NCI-H1417 (cell line): ENCODE results near the gene LENEP.

Experiments used
- DNase-seq, 3 experiments: peaks; one replicate each; lab custom pipeline; 2025; lab: John Stamatoyannopoulos, UW

LENEP gene

GRCh38 chr1:155026588-155026987 lies 33.2 kb downstream of the LENEP start:
- no peak for DNase-seq

GRCh38 chr1:155029513-155030242 lies 36.3 kb downstream of the LENEP start:
- no peak for DNase-seq

DNA sequence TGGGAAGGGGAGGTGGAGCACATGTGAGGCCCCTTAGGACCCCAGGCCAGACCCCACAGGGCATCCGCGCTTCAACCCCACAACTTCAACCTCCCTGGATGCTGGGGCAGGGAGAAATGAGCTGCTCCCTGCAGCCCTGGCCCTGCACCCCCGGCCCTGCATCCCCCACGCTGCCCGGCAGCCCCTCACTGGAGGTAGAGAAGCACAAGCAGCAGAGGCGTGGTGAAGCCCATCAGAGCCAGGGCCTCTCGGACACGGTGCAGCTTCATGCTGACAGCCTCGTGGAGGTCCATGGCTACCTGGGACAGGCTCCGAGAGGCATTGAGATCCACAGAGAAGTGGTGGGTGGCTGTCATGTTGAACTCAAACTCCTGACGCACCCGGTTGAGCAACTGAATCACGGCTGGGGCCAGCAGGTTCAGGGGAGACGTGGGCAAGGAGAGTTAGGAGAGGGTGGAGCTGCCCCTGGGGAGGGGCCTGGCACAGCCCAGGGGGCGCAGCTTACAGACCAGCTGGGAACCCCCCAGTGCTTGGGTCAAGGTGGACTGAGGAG lies 36.9 kb downstream of the LENEP start:
- DNase-seq = no peak

DNA sequence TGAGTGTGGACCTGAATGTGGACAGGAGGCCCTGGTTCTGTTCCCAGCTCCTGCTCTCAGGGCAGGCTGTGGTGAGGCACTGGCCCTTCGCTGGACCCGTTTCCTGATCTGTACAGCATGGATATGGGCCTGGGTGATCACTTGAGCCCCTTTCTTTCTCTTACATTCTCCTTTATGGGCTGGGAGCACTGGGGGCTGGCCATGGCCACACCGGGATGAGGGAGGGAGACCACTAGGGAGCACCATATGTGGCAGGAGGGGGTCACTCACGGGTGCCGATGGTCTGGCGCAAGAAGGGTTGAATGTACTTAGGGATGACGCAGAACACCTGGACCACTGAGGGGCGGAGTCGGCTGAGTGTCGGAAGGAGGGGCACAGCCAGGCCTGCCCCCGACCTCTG lies 37.5 kb downstream of the LENEP start:
- no peak for DNase-seq

- no peak for DNase-seq
Observed at GRCh38 chr1:155032886-155033285, 39.5 kb downstream of the LENEP start.

- DNase-seq = no peak
Observed at GRCh38 chr1:155033524-155033923, 40.1 kb downstream of the LENEP start, which contains the start of the genes DCST1 and DCST2. DCST1 (plus strand) TSS chr1:155033824; CDS start chr1:155034037, 213 bp downstream. DCST2 (minus strand) TSS chr1:155033781; CDS start chr1:155033701, 80 bp downstream.

DNA sequence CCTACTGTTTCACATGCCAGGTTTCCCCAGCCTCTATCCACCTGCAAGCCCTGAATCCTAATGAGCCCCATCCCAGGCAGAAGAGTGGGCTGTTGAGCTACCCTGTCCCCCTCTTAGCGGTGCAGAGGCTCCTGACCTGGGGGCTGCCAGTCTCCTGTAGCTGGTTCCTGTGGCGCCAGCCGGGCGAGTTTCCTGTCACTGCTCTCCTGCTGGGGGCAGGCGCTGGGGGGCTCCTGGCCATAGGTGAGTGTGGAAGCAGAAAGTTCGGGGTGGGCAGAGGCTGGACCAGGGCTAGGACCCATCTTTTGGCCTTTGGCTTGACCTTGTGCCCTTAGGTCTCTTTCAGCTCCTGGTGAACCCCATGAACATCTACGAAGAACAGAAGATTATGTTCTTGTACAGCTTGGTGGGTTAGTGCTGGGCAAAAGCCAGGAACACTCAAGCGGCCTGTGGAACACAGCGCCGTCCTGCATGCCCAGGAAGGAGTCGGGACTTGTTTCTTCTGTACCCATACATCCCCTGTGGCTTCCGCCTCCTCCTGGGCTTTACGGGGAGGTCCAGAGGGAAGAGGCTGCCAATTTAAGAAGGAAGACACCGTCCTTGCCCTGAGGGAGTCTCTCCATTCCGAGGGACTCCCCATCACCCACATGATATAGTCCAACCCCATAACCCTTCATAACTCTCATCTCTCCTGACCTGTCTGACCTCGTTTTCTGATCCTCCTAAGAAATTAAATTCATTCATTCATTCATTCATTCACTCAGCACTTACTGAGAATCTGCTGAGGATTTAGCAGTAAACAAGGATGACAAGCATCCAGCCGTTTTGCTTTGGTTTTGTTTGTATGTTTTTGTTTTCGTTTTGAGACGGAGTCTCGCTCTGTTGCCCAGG lies 41.2 kb downstream of the LENEP start:
- DNase-seq = no peak

DNA sequence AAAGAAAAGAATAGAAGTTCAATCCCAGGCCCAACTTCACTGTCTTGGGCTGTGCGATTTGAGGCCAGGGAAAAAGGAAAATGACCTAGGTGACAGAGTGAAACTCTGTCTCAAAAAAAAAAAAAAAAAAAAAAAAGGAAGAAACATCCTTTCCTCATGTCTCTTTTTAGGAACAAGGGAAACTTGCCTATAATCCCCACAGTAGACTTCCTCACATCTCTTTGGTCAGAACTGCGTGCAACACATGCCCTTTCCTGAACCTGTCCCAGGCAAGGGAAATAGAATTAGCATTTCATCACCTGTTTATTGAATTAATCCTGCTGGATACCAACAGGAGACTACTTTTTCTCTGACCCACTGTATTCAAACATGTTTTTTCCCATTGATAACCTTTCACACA lies 42.5 kb downstream of the LENEP start:
- no peak for DNase-seq

DNA sequence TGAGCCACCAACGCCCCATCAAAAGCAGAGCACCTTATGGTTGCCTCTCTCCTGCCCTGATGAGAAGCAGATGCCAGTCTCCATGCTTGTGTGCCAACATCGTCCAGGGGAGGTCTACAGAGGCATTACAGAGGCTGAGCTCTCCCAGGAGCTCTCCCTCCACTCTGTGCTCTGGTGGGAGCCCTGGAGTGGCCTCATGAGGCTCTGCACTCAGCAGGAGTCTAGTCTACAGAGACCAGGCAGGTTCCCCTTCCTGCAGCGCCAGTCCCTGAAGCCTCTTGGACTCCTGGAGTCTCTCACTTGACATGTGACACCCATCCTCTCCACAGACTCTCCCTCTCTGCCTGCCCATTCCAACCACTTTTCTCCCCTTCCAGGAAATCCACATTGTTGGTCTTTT lies 43.7 kb downstream of the LENEP start:
- no peak for DNase-seq

DNA sequence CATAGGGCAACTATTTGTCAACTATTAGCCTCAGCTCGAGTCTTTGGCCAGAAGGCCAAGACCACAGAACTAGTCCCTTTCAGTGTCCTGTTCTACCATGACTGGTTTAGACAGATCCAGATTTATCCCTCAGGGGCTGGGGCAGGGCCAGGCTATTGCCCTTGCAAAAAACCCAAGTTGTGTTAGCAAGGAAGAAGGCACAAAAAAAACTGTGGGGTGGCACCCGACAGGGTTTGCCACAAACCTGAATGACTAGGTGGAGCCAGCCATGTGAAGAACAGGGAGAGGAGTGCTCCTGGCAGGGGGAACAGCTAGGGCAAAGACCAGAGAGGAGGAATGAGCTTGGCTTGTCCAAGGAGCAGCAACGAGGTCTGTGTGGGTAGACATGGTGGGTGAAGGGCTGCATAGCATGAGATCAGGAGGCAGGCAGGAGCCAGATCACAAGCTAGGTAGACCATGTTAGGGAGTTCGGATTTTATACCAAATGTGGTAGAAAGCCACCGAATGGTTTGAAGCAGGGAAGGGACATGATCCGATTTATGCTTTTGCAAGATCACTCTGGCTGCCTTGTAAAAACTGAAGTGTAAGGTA lies 44.6 kb downstream of the LENEP start:
- DNase-seq = no peak

GRCh38 chr1:155038602-155039307 lies 45.4 kb downstream of the LENEP start:
- DNase-seq = no peak

DNA sequence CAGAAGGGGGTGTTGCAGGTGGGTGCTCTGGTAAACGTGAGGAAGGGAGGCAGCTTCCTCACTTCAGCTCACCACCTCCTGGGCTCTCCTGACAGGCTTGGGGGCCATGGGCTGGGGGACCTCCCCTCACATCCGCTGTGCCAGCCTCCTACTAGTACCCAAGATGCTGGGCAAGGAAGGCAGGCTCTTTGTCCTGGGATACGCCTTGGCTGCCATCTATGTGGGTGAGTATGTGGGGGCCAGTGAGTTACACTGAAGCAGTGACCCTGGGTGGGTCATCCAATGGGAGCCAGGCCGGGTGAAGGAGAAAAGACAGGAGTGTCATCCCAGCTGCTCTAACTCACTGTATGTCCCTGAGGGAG lies 45.9 kb downstream of the LENEP start:
- no peak for DNase-seq

DNA sequence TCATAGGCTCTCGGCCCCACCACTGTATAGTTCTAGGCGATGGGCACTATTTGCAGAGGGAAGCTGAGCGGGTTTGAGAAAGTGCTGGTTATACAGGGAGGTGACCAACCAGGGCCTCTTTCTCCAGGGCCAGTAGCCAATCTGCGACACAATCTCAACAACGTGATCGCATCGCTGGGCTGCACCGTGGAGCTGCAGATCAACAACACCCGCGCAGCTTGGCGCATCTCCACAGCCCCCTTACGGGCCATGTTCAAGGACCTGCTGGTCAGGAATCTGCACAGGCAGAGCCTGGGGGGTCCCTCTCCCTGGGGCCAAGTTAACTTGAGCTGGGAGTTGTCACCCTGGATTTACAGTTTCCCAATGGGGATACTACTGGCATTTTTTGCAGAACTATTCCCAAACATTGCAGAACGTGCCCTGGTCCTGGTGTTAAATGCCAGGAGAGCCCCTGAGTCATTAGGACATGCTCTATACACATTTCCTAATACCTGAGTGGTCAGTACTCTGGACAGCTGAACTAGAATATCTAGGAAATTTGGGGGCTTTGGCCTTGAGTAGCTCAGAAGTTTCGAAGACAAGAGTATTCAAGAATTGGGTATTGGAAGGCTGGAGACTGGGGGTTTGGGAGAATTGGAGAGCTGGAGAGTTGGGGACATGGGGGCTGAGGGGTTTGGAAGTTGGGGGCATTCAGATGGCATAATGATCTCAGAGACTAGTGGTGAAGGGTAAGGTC lies 47.1 kb downstream of the LENEP start:
- DNase-seq = no peak

- DNase-seq = no peak
Observed at GRCh38 chr1:155042789-155043188, 49.4 kb downstream of the LENEP start.

- peak in 1 of 3 experiments; percentile 16 for DNase-seq
Observed at GRCh38 chr1:155043301-155043702, 49.9 kb downstream of the LENEP start.

DNA sequence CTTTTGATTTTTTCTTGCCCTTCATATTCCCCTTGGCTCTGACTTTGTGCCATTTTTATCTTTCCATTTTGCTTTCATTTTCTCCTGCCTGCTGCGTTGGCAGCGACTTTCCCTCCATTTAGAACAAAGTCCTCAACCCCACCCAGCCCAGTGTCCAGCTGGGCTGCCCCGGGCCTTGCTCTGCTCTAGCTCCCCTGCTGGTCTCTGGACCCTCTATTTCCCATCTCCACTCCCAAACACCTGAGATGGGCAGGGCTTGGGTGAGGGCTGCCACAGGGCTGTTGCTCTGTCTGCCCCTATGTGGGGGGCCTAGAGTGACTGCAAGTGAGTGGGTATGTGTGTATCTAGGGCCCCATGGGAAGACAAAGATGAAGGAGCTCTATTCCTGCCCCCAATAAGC lies 50.4 kb downstream of the LENEP start:
- DNase-seq = no peak
